Subcutaneous abdominal adipose tissue (tissue), 5 donors: ENCODE measurements around the gene SDK2.

ENCODE experiments used
- H3K27ac ChIP-seq: one replicate; pipeline ENCODE4 v1.7.0; 2013; ENCODE audit warnings: low read depth, mild to moderate bottlenecking, inconsistent platforms, low read length, moderate library complexity
- H3K27me3 ChIP-seq, 5 donors: one replicate each; pipeline ENCODE4 v1.7.0; 2013; ENCODE audit warnings: low read length in 5 of 5, inconsistent platforms in 1 of 5; ENCODE audit not compliant: control insufficient read depth in 5 of 5, insufficient read depth in 4 of 5
- H3K36me3 ChIP-seq, 5 donors: one replicate each; pipeline ENCODE4 v1.7.0; 2013; ENCODE audit warnings: low read length in 5 of 5; ENCODE audit not compliant: control insufficient read depth in 5 of 5, insufficient read depth in 5 of 5
- H3K4me1 ChIP-seq, 5 donors: one replicate each; pipeline ENCODE4 v1.7.0; 2013; ENCODE audit warnings: low read length in 5 of 5, mild to moderate bottlenecking in 3 of 5, moderate library complexity in 1 of 5; ENCODE audit not compliant: control insufficient read depth in 5 of 5, insufficient read depth in 5 of 5
- H3K4me3 ChIP-seq, 5 donors: one replicate each; pipeline ENCODE4 v1.7.0; 2013; ENCODE audit warnings: low read length in 5 of 5, low read depth in 1 of 5
- H3K9ac ChIP-seq, 5 donors: one replicate each; pipeline ENCODE4 v1.7.0; 2013; ENCODE audit warnings: low read length in 5 of 5, mild to moderate bottlenecking in 4 of 5, moderate library complexity in 3 of 5
- H3K9me3 ChIP-seq, 5 donors: one replicate each; pipeline ENCODE4 v1.7.0; 2013; ENCODE audit warnings: low read length in 5 of 5; ENCODE audit not compliant: control insufficient read depth in 5 of 5
- donor health status: healthy.
- donor health status: healthy.
- donor health status: healthy.
- donor health status: healthy.
- donor health status: healthy.

SDK2 gene

DNA sequence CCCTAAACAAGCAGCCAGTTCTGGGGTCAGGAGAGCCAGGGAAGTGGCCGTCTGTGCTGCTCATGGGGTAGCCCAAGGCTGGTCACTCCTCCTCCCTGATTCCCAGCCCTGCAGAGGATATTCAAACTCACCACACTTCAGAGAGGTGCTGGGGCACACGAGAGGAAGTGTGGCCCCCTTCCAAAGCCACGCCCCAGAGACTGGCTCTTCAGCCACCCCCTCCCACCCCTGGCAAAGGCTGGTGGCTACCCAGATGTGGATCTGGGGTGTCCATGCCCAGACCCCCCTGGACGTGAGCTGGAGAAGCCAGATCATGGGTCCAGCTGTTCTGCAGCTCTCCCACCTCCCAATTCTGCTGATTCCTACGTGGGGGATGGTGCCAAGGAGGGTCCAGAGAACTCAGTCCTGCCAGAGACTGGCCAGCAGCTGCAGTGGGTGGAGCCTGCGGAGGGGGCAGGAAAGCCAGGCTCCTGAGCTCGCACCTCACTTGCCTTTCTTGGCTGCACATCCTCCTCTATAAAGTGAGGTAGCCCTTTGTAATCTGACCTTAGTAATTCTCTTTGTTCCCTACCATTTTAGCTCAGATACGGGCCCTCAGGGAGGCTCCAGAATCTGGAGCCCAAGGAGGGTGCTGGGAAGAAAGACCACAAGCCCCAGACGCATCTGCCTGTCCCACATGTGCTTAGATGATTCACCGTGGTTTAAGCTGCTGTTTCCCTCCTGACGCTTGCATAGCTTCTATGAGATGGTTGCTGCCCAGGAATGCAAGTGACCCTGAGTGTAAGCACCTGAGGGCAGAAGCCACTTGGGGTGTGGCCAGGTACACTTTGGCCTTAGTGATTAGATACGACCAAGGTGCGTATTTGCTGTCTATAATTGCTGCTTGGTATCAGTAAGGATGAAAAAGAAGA is 15.3 kb downstream of the SDK2 start:
- no peaks in the 10 kb centered on the region for H3K4me1 ChIP-seq

GRCh38 chr17:73625991-73626673 is 18.1 kb downstream of the SDK2 start:
- Histone ChIP-seq H3K36me3 (no peaks in the 10 kb centered on the region), H3K9ac (no peak overlapping the region), H3K27me3 (peaks cover 0 to 10% (median 3%) of the 10 kb centered on the region in 5 donors), H3K27ac (no peak overlapping the region), H3K4me3 (no peak overlapping the region), H3K9me3 (peaks cover 0 to 9% (median 5%) of the 10 kb centered on the region in 5 donors), H3K4me1 (no peaks in the 10 kb centered on the region)

More for the DNA sequence above, 15.3 kb downstream of the SDK2 start:
- Histone ChIP-seq H3K4me3 (no peak overlapping the region), H3K36me3 (no peaks in the 10 kb centered on the region), H3K27me3 (peaks cover 0 to 10% (median 3%) of the 10 kb centered on the region in 5 donors), H3K9ac (no peak overlapping the region), H3K9me3 (no peaks in the 10 kb centered on the region), H3K27ac (no peak overlapping the region)

DNA sequence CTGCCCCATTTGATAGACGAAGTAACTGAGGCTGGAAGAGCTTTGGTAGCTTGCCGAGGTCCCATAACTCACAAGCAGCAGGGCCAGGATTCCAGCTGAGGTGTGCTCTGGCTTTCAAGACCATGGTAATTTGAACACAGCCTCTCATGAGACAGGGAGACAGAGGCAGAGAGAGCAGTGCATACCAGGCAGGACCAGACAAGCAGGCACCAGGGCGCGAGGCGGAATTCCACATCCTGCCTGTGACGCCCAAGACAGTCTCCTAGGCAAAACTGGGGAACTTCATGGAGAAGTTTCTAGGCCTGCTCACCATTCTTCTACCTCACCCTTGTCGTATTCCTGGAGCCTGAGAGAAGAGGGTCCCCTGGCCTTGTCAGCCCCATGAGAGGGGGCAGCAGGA is 19.2 kb downstream of the SDK2 start:
- H3K4me3 ChIP-seq, result no peak overlapping the region
- H3K9me3 ChIP-seq, result peaks cover 0 to 9% (median 5%) of the 10 kb centered on the region in 5 donors
- no peaks in the 10 kb centered on the region for H3K36me3 ChIP-seq
- H3K4me1 ChIP-seq, result no peaks in the 10 kb centered on the region
- no peak overlapping the region for H3K9ac ChIP-seq
- H3K27me3 ChIP-seq, result peaks cover 0 to 5% (median 3%) of the 10 kb centered on the region in 5 donors
- H3K27ac ChIP-seq, result no peak overlapping the region

DNA sequence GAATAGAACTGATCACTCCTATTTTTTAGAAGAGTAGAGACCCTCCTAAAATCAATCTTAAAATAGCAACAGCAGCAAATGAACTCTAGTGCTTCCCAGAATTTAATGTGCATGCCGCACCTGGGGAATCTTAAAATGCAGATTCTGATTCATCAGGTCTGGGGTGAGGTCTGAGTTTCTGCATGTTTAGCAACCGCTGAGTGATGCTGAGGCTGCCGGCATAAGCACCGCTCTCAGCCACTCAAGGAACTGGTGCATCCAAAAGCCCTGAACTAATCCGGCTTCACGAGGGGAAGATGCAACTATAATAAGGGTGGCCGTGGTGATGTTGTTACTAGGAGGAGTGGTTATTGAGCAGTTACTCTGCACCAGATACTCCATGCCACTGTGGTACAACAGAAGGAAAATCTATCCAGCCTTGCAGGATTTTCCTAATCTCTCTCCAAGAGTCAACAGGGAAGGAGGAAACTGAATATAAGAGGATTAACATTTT is 19.7 kb downstream of the SDK2 start:
- peaks cover 0 to 4% (median 3%) of the 10 kb centered on the region in 5 donors for H3K27me3 ChIP-seq
- no peak overlapping the region for H3K4me3 ChIP-seq
- no peak overlapping the region for H3K9ac ChIP-seq
- H3K4me1 ChIP-seq, result no peaks in the 10 kb centered on the region
- peaks cover 0 to 11% (median 5%) of the 10 kb centered on the region in 5 donors for H3K9me3 ChIP-seq
- H3K27ac ChIP-seq, result no peak overlapping the region
- no peaks in the 10 kb centered on the region for H3K36me3 ChIP-seq

GRCh38 chr17:73623818-73624217 is 20.4 kb downstream of the SDK2 start:
- H3K27ac ChIP-seq, result no peak overlapping the region
- no peaks in the 10 kb centered on the region for H3K4me1 ChIP-seq

GRCh38 chr17:73623247-73623646 is 21.0 kb downstream of the SDK2 start:
- no peaks in the 10 kb centered on the region for H3K36me3 ChIP-seq
- H3K9me3 ChIP-seq, result peaks cover 0 to 18% (median 11%) of the 10 kb centered on the region in 5 donors
- H3K27me3 ChIP-seq, result peaks cover 0 to 3% (median 1%) of the 10 kb centered on the region in 5 donors
- no peak overlapping the region for H3K27ac ChIP-seq
- no peak overlapping the region for H3K4me3 ChIP-seq
- H3K9ac ChIP-seq, result no peak overlapping the region
- no peaks in the 10 kb centered on the region for H3K4me1 ChIP-seq

More at GRCh38 chr17:73623818-73624217, 20.4 kb downstream of the SDK2 start:
- Histone ChIP-seq H3K36me3 (no peaks in the 10 kb centered on the region), H3K9ac (no peak overlapping the region), H3K4me3 (no peak overlapping the region), H3K27me3 (peaks cover 0 to 3% (median 3%) of the 10 kb centered on the region in 5 donors), H3K9me3 (peaks cover 0 to 15% (median 8%) of the 10 kb centered on the region in 5 donors)

DNA sequence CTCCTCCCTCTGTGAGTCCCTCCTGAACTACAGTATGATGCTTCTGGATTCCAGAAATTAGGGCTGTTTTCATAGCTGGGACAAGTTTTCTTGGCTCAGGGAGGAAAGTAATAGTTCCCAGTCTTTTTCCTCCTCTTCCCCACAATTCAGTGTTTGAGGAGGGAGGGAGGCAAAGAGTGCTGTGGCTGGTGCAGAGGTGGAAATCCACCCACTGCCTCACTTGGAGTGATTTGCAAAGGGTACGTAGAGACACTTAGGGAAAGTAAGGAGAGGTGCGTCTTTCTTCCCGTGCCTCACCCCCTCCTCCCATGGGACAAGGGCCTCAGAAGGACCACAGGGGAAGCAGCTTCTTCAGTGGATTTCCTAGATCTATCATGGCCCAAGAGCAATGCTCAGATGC is 21.9 kb downstream of the SDK2 start:
- Histone ChIP-seq H3K27me3 (peaks cover 0 to 3% (median 0%) of the 10 kb centered on the region in 5 donors), H3K36me3 (no peaks in the 10 kb centered on the region), H3K9ac (no peak overlapping the region), H3K4me1 (no peaks in the 10 kb centered on the region), H3K4me3 (no peak overlapping the region), H3K27ac (no peak overlapping the region), H3K9me3 (peaks cover 0 to 18% (median 11%) of the 10 kb centered on the region in 5 donors)

DNA sequence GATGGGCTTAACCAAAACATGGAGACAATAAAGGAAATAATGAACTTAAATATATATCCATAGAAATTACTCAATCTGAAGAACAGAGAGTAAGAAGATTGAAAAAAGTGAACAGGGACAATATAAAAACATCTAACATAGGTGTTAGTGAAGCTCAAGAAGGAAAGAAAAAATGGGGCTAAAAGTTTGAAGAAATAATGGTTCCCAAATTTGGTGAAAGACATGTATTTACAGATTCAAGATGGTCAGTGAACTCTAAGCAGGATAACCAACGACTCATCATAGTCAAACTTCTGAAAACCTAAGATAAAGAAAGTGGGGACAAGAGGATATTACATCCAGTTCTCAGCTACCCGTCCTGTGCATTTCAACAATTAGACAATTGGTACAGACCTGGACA is 22.6 kb downstream of the SDK2 start:
- Histone ChIP-seq H3K27me3 (peaks cover 0 to 5% (median 4%) of the 10 kb centered on the region in 5 donors), H3K36me3 (no peaks in the 10 kb centered on the region), H3K4me1 (no peaks in the 10 kb centered on the region), H3K27ac (no peak overlapping the region), H3K9me3 (peaks cover 0 to 18% (median 11%) of the 10 kb centered on the region in 5 donors), H3K9ac (no peak overlapping the region), H3K4me3 (no peak overlapping the region)

DNA sequence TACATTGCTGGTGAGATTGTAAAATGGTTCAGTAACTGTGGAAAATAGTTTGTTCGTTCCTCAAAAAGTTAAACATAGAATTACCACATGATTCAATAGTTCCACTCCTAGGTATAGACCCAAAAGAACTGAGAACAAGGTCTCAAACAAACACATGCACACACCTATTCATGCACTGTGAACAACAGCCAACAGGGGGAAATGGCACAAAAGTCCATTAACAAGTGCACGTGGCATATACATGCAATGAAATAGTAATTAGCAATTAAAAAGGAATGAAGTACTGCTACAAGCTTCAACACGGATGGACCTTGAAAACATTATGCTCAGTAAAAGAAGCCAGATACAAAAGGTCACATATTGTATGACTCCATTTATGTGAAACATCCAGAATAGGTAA is 23.8 kb downstream of the SDK2 start:
- no peak overlapping the region for H3K27ac ChIP-seq
- no peak overlapping the region for H3K4me3 ChIP-seq
- no peaks in the 10 kb centered on the region for H3K4me1 ChIP-seq
- no peaks in the 10 kb centered on the region for H3K36me3 ChIP-seq
- H3K9ac ChIP-seq, result no peak overlapping the region
- peaks cover 0 to 12% (median 4%) of the 10 kb centered on the region in 5 donors for H3K27me3 ChIP-seq
- H3K9me3 ChIP-seq, result peaks cover 0 to 18% (median 11%) of the 10 kb centered on the region in 5 donors

DNA sequence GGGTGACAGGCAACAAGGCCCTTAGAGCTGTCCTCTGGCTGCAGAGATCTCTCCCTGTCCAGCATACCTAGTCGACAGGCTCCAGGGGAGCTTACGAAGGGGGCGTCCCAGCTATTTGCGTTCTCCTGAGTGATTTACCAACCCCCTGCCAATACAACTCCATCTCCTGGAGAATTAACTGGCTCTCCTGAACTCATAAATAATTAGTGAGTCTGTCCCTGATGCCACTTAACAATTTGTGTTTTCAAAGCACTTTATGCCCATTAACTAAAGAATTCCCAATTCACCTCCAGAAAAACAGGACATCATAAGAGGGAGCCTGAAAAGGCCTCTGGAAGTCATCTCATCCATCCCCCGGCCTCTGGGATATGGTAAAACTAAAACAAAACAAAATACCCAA is 26.7 kb downstream of the SDK2 start:
- Histone ChIP-seq H3K4me3 (no peak overlapping the region), H3K9me3 (peaks cover 0 to 18% (median 11%) of the 10 kb centered on the region in 5 donors), H3K4me1 (no peaks in the 10 kb centered on the region), H3K9ac (no peak overlapping the region), H3K36me3 (no peaks in the 10 kb centered on the region), H3K27me3 (peaks cover 3 to 14% (median 4%) of the 10 kb centered on the region in 5 donors), H3K27ac (no peak overlapping the region)
